Measurements from ENCODE around the gene RNU7-1.

Gene RNU7-1

DNA sequence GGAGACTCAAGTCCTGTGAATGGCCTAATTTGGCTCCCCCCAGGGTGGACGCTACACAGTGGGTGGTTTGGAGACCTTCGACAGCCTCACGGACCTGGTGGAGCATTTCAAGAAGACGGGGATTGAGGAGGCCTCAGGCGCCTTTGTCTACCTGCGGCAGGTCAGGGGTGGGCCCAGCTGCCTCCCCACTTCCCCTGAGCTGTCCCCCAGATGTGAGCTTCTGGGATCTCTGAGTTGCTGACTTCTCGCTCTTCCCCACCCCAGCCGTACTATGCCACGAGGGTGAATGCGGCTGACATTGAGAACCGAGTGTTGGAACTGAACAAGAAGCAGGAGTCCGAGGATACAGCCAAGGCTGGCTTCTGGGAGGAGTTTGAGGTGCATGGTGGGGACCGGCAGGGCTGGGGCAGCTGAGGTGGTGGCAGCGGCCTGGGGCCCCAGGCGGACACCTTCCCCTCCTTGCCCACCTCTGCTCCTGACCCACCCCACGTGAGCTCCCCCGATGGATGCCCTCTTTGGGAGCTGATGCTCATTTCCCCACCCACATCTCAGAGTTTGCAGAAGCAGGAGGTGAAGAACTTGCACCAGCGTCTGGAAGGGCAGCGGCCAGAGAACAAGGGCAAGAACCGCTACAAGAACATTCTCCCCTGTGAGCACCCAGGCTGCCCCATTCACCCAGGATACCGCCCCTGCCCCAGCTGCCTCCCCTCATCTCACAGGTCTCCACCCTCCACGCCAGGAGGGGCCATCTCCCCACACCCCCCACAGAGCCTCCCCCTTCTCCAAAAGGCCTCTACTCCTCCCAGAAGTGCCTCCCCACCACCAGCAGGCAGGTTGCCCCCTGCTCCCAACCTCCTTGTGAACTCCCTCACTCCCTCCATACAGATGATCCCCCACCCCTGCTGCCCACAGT is 11.7 kb downstream of the RNU7-1 start:
- Histone ChIP-seq H3K27me3 (no peaks in the 10 kb centered on the region), H3K27ac (peak overlapping the region; percentile 99), H3K36me3 (peaks cover 80% of the 10 kb centered on the region), H3K4me3 (ENCODE audit: low read depth in 1 of 2, low read length in 1 of 2) (peak overlapping the region; percentile 88 to 97), H3K4me1 (ENCODE audit: control insufficient read depth in 1 of 2, insufficient read depth in 1 of 2, low read depth in 1 of 2, low read length in 1 of 2) (peaks cover 73 to 86% of the 10 kb centered on the region in 2 experiments), H3K9me3 (no peaks in the 10 kb centered on the region)
- TF ChIP-seq, protein P1, sequence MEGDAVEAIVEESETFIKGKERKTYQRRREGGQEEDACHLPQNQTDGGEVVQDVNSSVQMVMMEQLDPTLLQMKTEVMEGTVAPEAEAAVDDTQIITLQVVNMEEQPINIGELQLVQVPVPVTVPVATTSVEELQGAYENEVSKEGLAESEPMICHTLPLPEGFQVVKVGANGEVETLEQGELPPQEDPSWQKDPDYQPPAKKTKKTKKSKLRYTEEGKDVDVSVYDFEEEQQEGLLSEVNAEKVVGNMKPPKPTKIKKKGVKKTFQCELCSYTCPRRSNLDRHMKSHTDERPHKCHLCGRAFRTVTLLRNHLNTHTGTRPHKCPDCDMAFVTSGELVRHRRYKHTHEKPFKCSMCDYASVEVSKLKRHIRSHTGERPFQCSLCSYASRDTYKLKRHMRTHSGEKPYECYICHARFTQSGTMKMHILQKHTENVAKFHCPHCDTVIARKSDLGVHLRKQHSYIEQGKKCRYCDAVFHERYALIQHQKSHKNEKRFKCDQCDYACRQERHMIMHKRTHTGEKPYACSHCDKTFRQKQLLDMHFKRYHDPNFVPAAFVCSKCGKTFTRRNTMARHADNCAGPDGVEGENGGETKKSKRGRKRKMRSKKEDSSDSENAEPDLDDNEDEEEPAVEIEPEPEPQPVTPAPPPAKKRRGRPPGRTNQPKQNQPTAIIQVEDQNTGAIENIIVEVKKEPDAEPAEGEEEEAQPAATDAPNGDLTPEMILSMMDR (IDR thresholded peaks at IDR 0.05): no peak

DNA sequence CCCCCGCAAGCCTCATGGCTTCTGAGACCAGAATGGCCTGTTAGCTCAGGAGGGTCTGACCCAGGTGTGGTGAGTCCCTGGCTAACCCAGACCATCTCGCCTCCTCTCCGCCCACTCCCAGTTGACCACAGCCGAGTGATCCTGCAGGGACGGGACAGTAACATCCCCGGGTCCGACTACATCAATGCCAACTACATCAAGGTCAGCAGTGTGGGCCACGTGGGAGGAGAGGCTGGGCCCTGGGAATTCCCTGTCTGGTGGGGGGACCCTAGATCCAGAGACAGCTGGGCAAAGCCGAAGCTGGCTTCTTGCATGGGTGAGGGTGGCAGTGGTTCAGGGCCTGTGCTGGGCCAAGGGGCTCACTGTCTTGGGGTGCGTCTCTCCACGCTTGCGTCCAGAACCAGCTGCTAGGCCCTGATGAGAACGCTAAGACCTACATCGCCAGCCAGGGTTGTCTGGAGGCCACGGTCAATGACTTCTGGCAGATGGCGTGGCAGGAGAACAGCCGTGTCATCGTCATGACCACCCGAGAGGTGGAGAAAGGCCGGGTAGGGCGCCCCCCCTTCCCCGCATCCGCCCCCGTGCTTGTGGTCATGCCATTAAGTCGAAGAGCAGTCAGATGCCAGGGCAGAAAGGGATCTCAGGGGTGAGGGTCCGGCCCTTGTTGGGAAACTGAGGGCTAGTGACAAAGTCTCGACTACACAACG is 12.6 kb downstream of the RNU7-1 start:
- Histone ChIP-seq H3K27me3 (no peaks in the 10 kb centered on the region), H3K36me3 (peaks cover 88% of the 10 kb centered on the region), H3K9me3 (no peaks in the 10 kb centered on the region), H3K4me3 (ENCODE audit: low read depth in 1 of 2, low read length in 1 of 2) (peak overlapping the region in 1 of 2 experiments; percentile 88), H3K4me1 (ENCODE audit: control insufficient read depth in 1 of 2, insufficient read depth in 1 of 2, low read depth in 1 of 2, low read length in 1 of 2) (peaks cover 73 to 86% of the 10 kb centered on the region in 2 experiments), H3K27ac (peak overlapping the region; percentile 99)
- TF ChIP-seq, protein P1 (IDR thresholded peaks at IDR 0.05): no peak

DNA sequence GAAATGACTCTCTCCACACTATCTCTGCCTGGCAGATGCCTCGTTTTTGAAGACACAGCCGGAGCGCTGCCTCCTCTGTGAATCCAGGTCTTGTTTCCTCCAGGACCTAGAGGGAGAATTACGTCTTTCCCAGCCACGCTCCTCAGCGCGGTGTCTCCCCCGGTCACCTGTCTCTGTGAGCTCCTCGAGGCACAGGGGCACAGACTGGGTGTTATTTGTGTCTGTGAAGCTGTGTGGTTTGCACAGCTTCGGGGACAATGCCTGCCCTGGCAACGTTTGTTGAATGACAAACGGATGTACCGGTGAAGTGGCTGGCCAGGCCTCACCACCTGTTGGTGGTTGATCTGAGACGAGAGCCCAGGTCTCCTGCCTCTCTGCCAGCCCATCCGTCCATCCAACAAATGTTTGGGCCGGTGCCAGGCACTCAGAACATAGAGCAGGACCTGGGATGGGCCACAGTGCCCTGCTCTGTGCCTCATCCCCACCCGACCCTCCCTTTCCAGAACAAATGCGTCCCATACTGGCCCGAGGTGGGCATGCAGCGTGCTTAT is 13.6 kb downstream of the RNU7-1 start:
- H3K4me3 ChIP-seq (ENCODE audit: low read depth in 1 of 2, low read length in 1 of 2): peak overlapping the region in 1 of 2 experiments; percentile 88
- peaks cover 92% of the 10 kb centered on the region for H3K36me3 ChIP-seq
- H3K27me3 ChIP-seq: no peaks in the 10 kb centered on the region
- H3K4me1 ChIP-seq (ENCODE audit: control insufficient read depth in 1 of 2, insufficient read depth in 1 of 2, low read depth in 1 of 2, low read length in 1 of 2): peaks cover 83 to 97% of the 10 kb centered on the region in 2 experiments
- TF ChIP-seq, protein P1 (IDR thresholded peaks at IDR 0.05): no peak
- no peaks in the 10 kb centered on the region for H3K9me3 ChIP-seq
- H3K27ac ChIP-seq: peak overlapping the region; percentile 99

DNA sequence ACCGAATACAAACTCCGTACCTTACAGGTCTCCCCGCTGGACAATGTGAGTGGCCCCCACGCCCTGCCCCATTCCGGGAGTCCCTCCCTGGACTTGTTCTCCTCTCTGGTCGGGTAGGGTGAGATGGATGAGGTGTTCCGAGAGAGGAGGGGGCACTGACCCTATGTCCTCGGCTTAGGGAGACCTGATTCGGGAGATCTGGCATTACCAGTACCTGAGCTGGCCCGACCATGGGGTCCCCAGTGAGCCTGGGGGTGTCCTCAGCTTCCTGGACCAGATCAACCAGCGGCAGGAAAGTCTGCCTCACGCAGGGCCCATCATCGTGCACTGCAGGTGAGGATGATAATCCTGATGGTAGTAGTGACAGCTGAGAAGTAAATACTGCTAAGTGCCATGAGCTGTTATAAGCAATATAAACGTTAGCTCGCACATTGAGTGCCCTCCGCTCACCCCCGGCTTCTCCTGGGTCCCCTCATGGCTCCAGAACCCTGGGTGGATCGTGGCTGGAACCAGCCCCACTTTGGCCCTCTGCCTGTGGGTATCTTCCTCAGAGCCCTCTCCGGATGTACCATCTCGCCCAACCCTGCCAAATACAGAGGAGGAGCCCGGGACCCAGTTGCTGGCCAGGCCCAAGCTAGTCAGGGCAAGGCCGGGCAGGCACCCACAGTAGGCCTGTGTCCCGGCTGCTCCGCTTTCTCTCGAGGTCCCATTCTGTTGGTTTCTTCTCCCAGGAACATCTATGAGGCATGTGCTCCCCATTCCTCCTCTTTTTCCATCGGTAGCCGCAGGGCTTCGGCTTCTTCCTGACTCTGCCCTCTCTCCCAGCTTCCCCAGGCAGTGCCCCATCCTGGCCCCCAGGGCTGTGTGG is 14.4 kb downstream of the RNU7-1 start:
- TF ChIP-seq, protein P1 (IDR thresholded peaks at IDR 0.05): no peak
- peaks cover 85% of the 10 kb centered on the region for H3K36me3 ChIP-seq
- H3K4me1 ChIP-seq (ENCODE audit: control insufficient read depth in 1 of 2, insufficient read depth in 1 of 2, low read depth in 1 of 2, low read length in 1 of 2): peaks cover 91 to 99% of the 10 kb centered on the region in 2 experiments
- H3K27me3 ChIP-seq: no peaks in the 10 kb centered on the region
- H3K9me3 ChIP-seq: no peaks in the 10 kb centered on the region
- peak overlapping the region; percentile 53 to 88 for H3K4me3 ChIP-seq (ENCODE audit: low read depth in 1 of 2, low read length in 1 of 2)
- peak overlapping the region; percentile 99 for H3K27ac ChIP-seq

DNA sequence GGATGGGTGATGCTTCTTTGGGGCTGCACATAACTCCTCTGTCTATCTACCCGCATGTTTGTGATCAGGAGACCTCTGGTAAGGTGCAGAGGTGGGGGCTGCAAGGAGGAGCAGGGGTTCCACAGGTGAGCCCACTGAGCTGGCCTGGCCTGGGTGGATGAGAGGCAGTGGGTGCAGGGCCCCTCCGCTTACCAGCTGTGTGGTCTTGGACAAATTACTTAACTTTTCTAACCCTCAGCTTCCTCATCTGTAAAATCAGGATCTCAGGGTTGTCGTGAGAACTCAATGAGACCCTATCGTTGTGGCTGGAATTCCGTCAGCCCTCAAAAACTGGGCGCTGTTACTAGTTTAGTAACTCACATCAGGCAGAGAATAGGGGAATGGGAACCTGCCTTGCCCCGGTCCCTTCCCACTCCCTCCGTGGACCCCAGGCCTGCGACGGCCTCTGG is 15.0 kb downstream of the RNU7-1 start:
- Histone ChIP-seq H3K9me3 (no peaks in the 10 kb centered on the region), H3K27ac (peak overlapping the region; percentile 99), H3K4me1 (ENCODE audit: control insufficient read depth in 1 of 2, insufficient read depth in 1 of 2, low read depth in 1 of 2, low read length in 1 of 2) (peaks cover 94 to 97% of the 10 kb centered on the region in 2 experiments), H3K4me3 (ENCODE audit: low read depth in 1 of 2, low read length in 1 of 2) (peak overlapping the region; percentile 53 to 88), H3K36me3 (peaks cover 81% of the 10 kb centered on the region), H3K27me3 (no peaks in the 10 kb centered on the region)
- TF ChIP-seq, protein P1 (IDR thresholded peaks at IDR 0.05): no peak
